OCI-LY1 (cell line): ENCODE data around the gene ELOVL4.

Experiments
- H2AFZ ChIP-seq: fragments of 200-600 bp; sonication (generic), shearing (Covaris generic); 2 replicates; pipeline ENCODE4 v1.6.0; 2014; ENCODE audit warnings: antibody characterized with exemption, mild to moderate bottlenecking, low read length
- H3F3A ChIP-seq: fragments of 200-600 bp; sonication (generic), shearing (Covaris generic); 2 replicates; pipeline ENCODE4 v1.6.0; 2014; ENCODE audit warnings: mild to moderate bottlenecking, antibody characterized with exemption, low read length, moderate library complexity; ENCODE audit not compliant: insufficient read depth
- H3K27ac ChIP-seq: fragments of 200-600 bp; sonication (generic); 2 replicates; pipeline ENCODE4 v1.5.1; 2014; ENCODE audit warnings: low read length, mixed run types, mild to moderate bottlenecking, low read depth; ENCODE audit not compliant: poor library complexity, severe bottlenecking
- H3K27me3 ChIP-seq: fragments of 200-600 bp; sonication (generic); 2 replicates; pipeline ENCODE4 v1.6.0; 2014; ENCODE audit warnings: antibody characterized with exemption, mild to moderate bottlenecking, low read length, moderate library complexity; ENCODE audit not compliant: insufficient read depth
- H3K36me3 ChIP-seq: fragments of 200-600 bp; sonication (generic); 2 replicates; pipeline ENCODE4 v1.6.1; 2014; ENCODE audit warnings: mild to moderate bottlenecking, antibody characterized with exemption, low read length, moderate library complexity, mixed read lengths; ENCODE audit not compliant: insufficient read depth
- H3K4me1 ChIP-seq: fragments of 200-600 bp; sonication (generic); 2 replicates; pipeline ENCODE4 v1.5.1; 2014; ENCODE audit warnings: mild to moderate bottlenecking, low read length, moderate library complexity; ENCODE audit not compliant: insufficient read depth, severe bottlenecking
- H3K4me2 ChIP-seq: fragments of 200-600 bp; sonication (generic), shearing (Covaris generic); 2 replicates; pipeline ENCODE4 v1.6.1; 2014; ENCODE audit warnings: low read length
- H3K4me3 ChIP-seq: fragments of 200-600 bp; sonication (generic); 2 replicates; pipeline ENCODE4 v1.5.1; 2014; ENCODE audit warnings: low read length, low read depth, mild to moderate bottlenecking, mixed read lengths; ENCODE audit not compliant: poor library complexity, severe bottlenecking
- H3K79me2 ChIP-seq: fragments of 200-600 bp; shearing (Covaris generic); 2 replicates; pipeline ENCODE4 v1.6.1; 2016; ENCODE audit warnings: mixed run types, low read length, mixed read lengths; ENCODE audit not compliant: insufficient read depth
- H3K9ac ChIP-seq: fragments of 200-600 bp; sonication (generic), shearing (Covaris generic); 2 replicates; pipeline ENCODE4 v1.6.1; 2014; ENCODE audit warnings: mild to moderate bottlenecking, low read length, mixed read lengths
- H3K9me2 ChIP-seq: fragments of 200-600 bp; sonication (generic), shearing (Covaris generic); 2 replicates; pipeline ENCODE4 v1.6.1; 2014; ENCODE audit warnings: low read depth, mild to moderate bottlenecking, low read length, mixed read lengths
- H3K9me3 ChIP-seq: fragments of 200-600 bp; shearing (Covaris generic); 2 replicates; pipeline ENCODE4 v1.6.1; 2014; ENCODE audit warnings: low read length, mixed read lengths
- H4K20me1 ChIP-seq: fragments of 200-600 bp; sonication (generic), shearing (Covaris generic); 2 replicates; pipeline ENCODE4 v1.6.0; 2016; ENCODE audit warnings: mild to moderate bottlenecking, low read length; ENCODE audit not compliant: insufficient read depth
- EZH2 ChIP-seq: fragments of 200-600 bp; sonication (generic), shearing (Covaris generic); IDR thresholded peaks from 2 replicates; pipeline ENCODE4 v1.8.0; 2017; ENCODE audit warnings: borderline replicate concordance, mixed run types, mild to moderate bottlenecking, antibody characterized with exemption, low read length, moderate library complexity, mixed read lengths
- TF ChIP-seq, protein P1 (sequence below): fragments of 200-600 bp; sonication (generic), shearing (Covaris generic); IDR thresholded peaks from 2 replicates; pipeline ENCODE4 v1.5.1; 2017; ENCODE audit warnings: mild to moderate bottlenecking, antibody characterized with exemption, low read length, moderate library complexity, mixed read lengths

ELOVL4 gene

DNA sequence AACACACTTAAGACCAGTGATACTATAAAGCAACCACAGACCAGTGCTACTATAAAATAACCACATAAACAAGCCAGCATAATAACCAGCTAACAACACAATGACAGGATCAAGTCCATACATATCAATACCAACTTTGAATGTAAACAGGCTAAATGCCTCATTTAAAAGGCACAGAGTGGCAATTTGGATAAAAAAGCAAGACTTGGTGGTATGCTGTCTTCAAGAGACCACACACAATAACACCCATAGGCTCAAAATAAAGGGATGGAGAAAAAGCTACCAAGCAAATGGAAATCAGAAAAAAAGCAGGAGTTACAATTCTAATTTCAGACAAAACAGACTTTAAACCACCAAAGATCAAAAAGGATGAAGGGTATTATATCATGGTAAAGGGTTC is 19.8 kb upstream of the ELOVL4 start:
- Histone ChIP-seq H3K27ac (no peak overlapping the region), H3K4me2 (no peak overlapping the region), H4K20me1 (no peaks in the 10 kb centered on the region), H3K9ac (no peak overlapping the region), H3K4me1 (no peaks in the 10 kb centered on the region), H2AFZ (no peak overlapping the region), H3F3A (no peaks in the 10 kb centered on the region), H3K79me2 (no peaks in the 10 kb centered on the region), H3K9me3 (no peaks in the 10 kb centered on the region), H3K27me3 (no peaks in the 10 kb centered on the region), H3K9me2 (no peaks in the 10 kb centered on the region), H3K4me3 (no peak overlapping the region), H3K36me3 (no peaks in the 10 kb centered on the region)
- TF ChIP-seq, protein P1, sequence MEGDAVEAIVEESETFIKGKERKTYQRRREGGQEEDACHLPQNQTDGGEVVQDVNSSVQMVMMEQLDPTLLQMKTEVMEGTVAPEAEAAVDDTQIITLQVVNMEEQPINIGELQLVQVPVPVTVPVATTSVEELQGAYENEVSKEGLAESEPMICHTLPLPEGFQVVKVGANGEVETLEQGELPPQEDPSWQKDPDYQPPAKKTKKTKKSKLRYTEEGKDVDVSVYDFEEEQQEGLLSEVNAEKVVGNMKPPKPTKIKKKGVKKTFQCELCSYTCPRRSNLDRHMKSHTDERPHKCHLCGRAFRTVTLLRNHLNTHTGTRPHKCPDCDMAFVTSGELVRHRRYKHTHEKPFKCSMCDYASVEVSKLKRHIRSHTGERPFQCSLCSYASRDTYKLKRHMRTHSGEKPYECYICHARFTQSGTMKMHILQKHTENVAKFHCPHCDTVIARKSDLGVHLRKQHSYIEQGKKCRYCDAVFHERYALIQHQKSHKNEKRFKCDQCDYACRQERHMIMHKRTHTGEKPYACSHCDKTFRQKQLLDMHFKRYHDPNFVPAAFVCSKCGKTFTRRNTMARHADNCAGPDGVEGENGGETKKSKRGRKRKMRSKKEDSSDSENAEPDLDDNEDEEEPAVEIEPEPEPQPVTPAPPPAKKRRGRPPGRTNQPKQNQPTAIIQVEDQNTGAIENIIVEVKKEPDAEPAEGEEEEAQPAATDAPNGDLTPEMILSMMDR: no peak

DNA sequence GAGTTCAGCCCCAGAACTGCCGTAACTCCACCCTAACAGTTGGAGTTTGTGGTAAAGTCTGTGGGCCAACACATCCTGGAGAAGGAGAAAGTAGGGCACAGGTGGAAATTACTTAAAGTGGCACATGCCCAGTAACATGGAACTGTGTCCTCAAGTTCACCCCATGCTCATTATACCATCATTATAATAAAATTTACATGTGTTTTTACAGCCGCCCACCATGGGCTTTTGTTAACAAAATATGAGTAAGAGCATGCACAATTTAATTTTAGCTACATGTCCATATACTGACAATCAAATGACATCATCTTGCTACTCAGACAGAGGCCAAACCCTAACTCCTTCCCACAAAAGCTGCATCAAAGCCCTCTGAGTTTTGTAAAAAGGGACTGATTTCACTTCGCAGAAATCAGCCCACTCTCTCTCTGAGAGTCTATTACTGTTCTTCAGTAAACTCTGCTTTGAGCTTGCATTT is 17.3 kb upstream of the ELOVL4 start:
- no peaks in the 10 kb centered on the region for H3K4me1 ChIP-seq
- TF ChIP-seq, protein P1: no peak
- TF ChIP-seq EZH2: no peak
- H3K27ac ChIP-seq: no peak overlapping the region
- no peak overlapping the region for H3K9ac ChIP-seq
- no peaks in the 10 kb centered on the region for H3F3A ChIP-seq
- H3K4me3 ChIP-seq: no peak overlapping the region
- no peaks in the 10 kb centered on the region for H3K9me3 ChIP-seq
- no peak overlapping the region for H2AFZ ChIP-seq
- no peaks in the 10 kb centered on the region for H3K79me2 ChIP-seq
- no peaks in the 10 kb centered on the region for H3K36me3 ChIP-seq
- H3K4me2 ChIP-seq: no peak overlapping the region
- H4K20me1 ChIP-seq: no peaks in the 10 kb centered on the region
- H3K9me2 ChIP-seq: no peaks in the 10 kb centered on the region
- H3K27me3 ChIP-seq: no peaks in the 10 kb centered on the region

DNA sequence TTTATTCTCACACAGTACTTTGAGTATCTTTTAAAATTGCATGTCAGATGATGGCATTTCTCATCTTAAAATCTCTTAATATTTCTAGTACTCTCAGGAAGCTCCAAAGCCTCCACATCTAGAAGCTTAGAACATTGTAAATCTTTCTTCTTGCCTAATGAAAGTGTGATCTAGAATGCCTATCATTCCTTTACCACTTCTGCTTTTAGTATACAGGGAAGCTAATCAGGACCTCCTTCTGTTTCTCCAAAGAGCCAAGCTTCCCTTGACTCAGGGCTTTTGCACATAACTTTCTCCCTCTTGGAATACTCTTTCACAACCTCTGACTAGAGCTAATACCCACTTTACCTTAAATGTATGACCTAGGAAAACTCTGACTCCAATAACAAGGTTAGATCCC is 7.5 kb upstream of the ELOVL4 start:
- no peaks in the 10 kb centered on the region for H3K36me3 ChIP-seq
- TF ChIP-seq EZH2: no peak
- TF ChIP-seq, protein P1: no peak
- H3F3A ChIP-seq: no peaks in the 10 kb centered on the region
- H3K27me3 ChIP-seq: no peaks in the 10 kb centered on the region
- H3K4me2 ChIP-seq: no peak overlapping the region
- H3K27ac ChIP-seq: no peak overlapping the region
- no peaks in the 10 kb centered on the region for H4K20me1 ChIP-seq
- no peak overlapping the region for H2AFZ ChIP-seq
- H3K4me1 ChIP-seq: no peaks in the 10 kb centered on the region
- no peaks in the 10 kb centered on the region for H3K9me3 ChIP-seq
- no peaks in the 10 kb centered on the region for H3K9me2 ChIP-seq
- H3K79me2 ChIP-seq: no peaks in the 10 kb centered on the region
- H3K9ac ChIP-seq: no peak overlapping the region
- no peak overlapping the region for H3K4me3 ChIP-seq
